ENCODE results near the gene HILPDA.

DNA sequence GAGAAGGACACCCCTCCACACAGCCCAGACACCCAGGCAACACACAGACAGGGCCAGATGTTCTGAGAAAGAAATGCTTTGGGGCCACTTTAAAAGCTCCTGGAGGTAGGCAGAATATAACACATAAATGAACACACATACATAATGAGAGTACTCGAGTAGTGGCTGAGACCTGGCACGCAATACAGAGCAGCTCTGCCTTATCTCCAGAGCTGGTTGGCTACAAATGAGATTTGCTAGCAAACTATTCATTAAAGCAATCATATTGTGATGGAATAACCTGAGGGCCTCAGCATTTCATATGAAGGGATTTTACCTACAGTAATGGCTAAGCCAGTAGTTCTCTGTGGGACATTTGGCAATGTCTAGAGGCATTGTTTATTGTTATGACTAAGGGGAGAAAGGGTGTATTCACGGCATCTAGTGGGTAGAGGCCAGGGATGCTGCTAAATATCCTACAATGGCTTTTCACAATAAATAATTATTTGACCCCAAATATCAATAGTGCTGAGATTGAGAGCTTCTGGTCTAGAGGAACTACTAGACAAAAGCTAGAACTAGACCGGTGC, 40.4 kb upstream of the HILPDA start:
- TF ChIP-seq, protein P1, sequence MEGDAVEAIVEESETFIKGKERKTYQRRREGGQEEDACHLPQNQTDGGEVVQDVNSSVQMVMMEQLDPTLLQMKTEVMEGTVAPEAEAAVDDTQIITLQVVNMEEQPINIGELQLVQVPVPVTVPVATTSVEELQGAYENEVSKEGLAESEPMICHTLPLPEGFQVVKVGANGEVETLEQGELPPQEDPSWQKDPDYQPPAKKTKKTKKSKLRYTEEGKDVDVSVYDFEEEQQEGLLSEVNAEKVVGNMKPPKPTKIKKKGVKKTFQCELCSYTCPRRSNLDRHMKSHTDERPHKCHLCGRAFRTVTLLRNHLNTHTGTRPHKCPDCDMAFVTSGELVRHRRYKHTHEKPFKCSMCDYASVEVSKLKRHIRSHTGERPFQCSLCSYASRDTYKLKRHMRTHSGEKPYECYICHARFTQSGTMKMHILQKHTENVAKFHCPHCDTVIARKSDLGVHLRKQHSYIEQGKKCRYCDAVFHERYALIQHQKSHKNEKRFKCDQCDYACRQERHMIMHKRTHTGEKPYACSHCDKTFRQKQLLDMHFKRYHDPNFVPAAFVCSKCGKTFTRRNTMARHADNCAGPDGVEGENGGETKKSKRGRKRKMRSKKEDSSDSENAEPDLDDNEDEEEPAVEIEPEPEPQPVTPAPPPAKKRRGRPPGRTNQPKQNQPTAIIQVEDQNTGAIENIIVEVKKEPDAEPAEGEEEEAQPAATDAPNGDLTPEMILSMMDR (IDR thresholded peaks at IDR 0.05) = no peak
- TF ChIP-seq POLR2A (IDR thresholded peaks at IDR 0.05) = no peak
